HUES6 (cell line): Measurements from ENCODE around the gene TLR9.
"Not testable (repeated sequence)": the region's sequence is repeated elsewhere in the genome, so short reads cannot be mapped to it uniquely, and the experiment has no call there.

Source experiments
- H3K27ac ChIP-seq: 2 replicates; pipeline ENCODE4 v1.7.0; 2013; ENCODE audit warnings: low read depth, mild to moderate bottlenecking, low read length, inconsistent platforms
- H3K27me3 ChIP-seq: 2 replicates; pipeline ENCODE4 v1.6.1; 2013; ENCODE audit warnings: low read length; ENCODE audit not compliant: control insufficient read depth, insufficient read depth
- H3K36me3 ChIP-seq: 2 replicates; pipeline ENCODE4 v1.6.1; 2013; ENCODE audit warnings: low read length; ENCODE audit not compliant: control insufficient read depth, insufficient read depth
- H3K4me1 ChIP-seq: 2 replicates; pipeline ENCODE4 v1.6.1; 2013; ENCODE audit warnings: low read length; ENCODE audit not compliant: control insufficient read depth, insufficient read depth
- H3K4me3 ChIP-seq: 2 replicates; pipeline ENCODE4 v1.5.1; 2013; ENCODE audit warnings: low read depth, low read length
- H3K9ac ChIP-seq: one replicate; pipeline ENCODE4 v1.6.1; 2013; ENCODE audit warnings: mild to moderate bottlenecking, low read length
- H3K9me3 ChIP-seq: 2 replicates; pipeline ENCODE4 v1.6.1; 2013; ENCODE audit warnings: low read depth, low read length; ENCODE audit not compliant: control insufficient read depth, insufficient read depth

The TLR9 gene

DNA sequence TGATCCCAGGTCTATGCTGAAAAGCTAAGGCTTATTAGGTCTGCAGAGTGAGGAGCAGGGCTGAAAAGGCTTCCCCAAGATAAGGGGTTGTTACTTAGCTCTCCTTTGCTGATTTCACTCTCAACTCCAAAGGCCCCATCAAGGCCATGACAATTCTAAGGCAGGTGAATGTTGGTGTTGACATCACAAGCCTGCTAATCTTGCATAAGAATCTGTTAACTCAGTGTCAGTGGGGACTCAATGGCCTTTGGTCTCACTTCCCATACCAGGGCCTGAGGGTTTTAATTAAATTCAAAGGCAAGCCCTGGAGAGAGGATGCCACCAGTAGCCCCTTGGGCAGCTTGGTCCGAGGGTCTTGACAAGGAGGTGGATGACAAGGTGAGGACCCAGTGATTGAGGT lies 36.9 kb downstream of the TLR9 start:
- Histone ChIP-seq H3K27me3 (no peaks in the 10 kb centered on the region), H3K4me1 (no peaks in the 10 kb centered on the region), H3K36me3 (no peaks in the 10 kb centered on the region), H3K4me3 (no peak overlapping the region), H3K9me3 (no peaks in the 10 kb centered on the region), H3K27ac (no peak overlapping the region), H3K9ac (no peak overlapping the region)

GRCh38 chr3:52186729-52187128 lies 38.7 kb downstream of the TLR9 start:
- no peaks in the 10 kb centered on the region for H3K9me3 ChIP-seq
- H3K9ac ChIP-seq, result no peak overlapping the region
- no peak overlapping the region for H3K27ac ChIP-seq
- H3K4me1 ChIP-seq, result no peaks in the 10 kb centered on the region
- H3K36me3 ChIP-seq, result no peaks in the 10 kb centered on the region
- H3K27me3 ChIP-seq, result no peaks in the 10 kb centered on the region
- H3K4me3 ChIP-seq, result no peak overlapping the region

DNA sequence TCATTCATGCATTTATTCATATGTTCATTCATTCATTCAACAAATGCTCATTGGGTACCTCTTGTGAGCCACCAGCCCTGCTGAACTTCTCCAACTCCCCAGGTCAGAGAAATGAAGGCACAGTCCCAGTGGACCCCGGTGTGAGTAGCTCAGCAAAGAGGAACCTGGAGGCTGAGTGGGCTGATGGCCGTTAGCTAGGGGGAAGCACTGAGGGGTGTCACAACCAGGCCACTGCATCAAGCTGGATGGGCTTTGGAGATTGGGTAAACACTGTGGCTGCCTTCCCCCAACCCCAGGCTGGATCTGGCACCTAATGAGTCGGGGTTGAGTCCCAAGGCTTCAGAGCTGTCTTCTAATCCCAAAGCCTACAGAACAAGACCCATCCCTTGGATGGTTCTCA lies 39.6 kb downstream of the TLR9 start:
- no peaks in the 10 kb centered on the region for H3K36me3 ChIP-seq
- no peak overlapping the region for H3K4me3 ChIP-seq
- no peak overlapping the region for H3K9ac ChIP-seq
- H3K9me3 ChIP-seq, result no peaks in the 10 kb centered on the region
- H3K27me3 ChIP-seq, result no peaks in the 10 kb centered on the region
- H3K27ac ChIP-seq, result no peak overlapping the region
- H3K4me1 ChIP-seq, result no peaks in the 10 kb centered on the region

DNA sequence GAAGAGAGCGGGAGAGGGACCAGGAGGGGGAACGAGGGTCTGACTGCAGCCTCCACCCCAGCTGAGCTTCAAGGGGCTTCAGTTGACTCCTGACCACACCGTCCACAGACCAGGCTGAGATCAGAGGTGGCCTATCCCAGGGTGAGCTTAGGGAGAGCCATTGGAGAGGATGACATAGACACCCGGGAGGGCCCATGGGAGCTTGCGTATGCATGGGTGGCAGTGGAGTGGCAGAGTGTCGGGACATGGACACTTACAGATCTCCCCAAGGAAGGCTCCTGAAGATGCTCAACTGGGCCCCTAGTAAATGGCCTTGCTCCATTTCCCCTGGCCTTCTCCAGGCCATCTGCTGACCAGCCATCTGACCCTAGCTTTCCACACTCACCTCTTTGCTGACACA lies 40.1 kb downstream of the TLR9 start:
- H3K4me3 ChIP-seq, result no peak overlapping the region
- no peaks in the 10 kb centered on the region for H3K9me3 ChIP-seq
- H3K4me1 ChIP-seq, result no peaks in the 10 kb centered on the region
- H3K27me3 ChIP-seq, result no peaks in the 10 kb centered on the region
- H3K9ac ChIP-seq, result no peak overlapping the region
- H3K36me3 ChIP-seq, result no peaks in the 10 kb centered on the region
- H3K27ac ChIP-seq, result no peak overlapping the region

DNA sequence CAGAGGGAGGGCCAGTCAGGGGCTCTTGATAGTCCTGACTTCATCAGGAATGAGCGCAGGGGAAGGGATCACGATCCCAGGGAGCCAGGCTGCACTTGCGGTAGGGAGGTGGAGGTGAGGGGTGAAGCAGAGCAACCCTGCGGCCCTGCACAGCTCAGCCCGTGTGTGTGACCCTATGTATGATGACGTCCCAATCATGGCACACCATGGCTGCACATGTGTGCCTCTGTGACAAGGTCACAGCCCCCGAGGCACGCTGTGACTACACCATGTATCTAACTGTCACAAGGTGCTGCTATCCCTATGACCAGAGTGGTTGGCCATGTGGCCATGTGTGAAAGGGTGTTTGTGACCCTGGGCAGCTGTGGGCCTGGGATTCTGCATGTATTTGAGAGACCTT lies 40.8 kb downstream of the TLR9 start:
- H3K9me3 ChIP-seq, result no peaks in the 10 kb centered on the region
- H3K9ac ChIP-seq, result no peak overlapping the region
- H3K27ac ChIP-seq, result no peak overlapping the region
- H3K27me3 ChIP-seq, result no peaks in the 10 kb centered on the region
- H3K4me1 ChIP-seq, result no peaks in the 10 kb centered on the region
- no peaks in the 10 kb centered on the region for H3K36me3 ChIP-seq
- H3K4me3 ChIP-seq, result no peak overlapping the region

- Histone ChIP-seq H3K36me3 (no peaks in the 10 kb centered on the region), H3K9me3 (no peaks in the 10 kb centered on the region), H3K27me3 (no peaks in the 10 kb centered on the region), H3K9ac (no peak overlapping the region), H3K4me3 (no peak overlapping the region), H3K4me1 (no peaks in the 10 kb centered on the region), H3K27ac (no peak overlapping the region)
These were observed 41.5 kb downstream of the TLR9 start for GRCh38 chr3:52183786-52184445.

DNA sequence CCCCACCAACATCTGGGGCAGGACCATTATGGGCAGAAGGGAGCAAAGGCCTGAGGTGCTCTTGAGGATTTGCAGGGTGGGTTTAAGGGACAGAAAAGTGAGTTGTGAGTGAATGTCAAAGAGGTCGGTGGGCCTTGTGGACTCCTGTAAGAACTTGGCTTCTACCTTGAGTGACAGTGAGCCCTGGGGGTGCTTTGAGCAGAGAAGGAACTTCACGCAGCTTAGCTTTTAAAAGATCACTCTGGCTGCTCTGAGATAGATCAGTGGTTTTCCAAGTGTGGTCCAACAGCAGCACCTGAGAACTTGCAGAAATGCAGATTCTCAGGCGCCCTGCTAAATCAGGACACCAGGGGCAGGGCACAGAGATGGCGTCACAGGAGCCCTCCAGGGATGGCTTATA lies 42.8 kb downstream of the TLR9 start:
- Histone ChIP-seq H3K9ac (no peak overlapping the region), H3K27ac (no peak overlapping the region), H3K4me1 (no peaks in the 10 kb centered on the region; the same call in 1 of the 2 replicates), H3K27me3 (no peaks in the 10 kb centered on the region), H3K36me3 (no peaks in the 10 kb centered on the region), H3K4me3 (no peak overlapping the region), H3K9me3 (no peaks in the 10 kb centered on the region)

DNA sequence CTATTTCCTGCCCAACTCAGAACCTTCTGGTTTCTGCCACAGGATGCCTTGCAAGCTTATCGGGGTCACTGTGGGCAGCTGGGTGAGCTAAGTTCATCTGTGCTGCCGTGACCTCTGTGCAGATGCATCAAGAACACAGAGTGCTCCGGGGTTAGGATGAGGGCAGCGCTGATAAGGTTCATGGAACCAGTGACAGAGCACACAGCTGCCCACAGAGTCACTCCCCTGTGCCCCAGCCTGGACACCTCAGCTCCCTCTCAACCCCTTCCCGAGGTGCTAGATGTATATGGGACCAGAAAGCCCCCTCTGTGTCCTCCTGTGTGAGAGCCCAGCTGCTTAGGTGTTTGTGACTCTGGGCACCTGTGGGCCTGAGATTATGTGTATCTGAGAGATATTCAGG lies 43.2 kb downstream of the TLR9 start:
- H3K4me1 ChIP-seq, result no peaks in the 10 kb centered on the region; the same call in 1 of the 2 replicates
- H3K27ac ChIP-seq, result no peak overlapping the region
- no peaks in the 10 kb centered on the region for H3K9me3 ChIP-seq
- no peak overlapping the region for H3K9ac ChIP-seq
- H3K4me3 ChIP-seq, result no peak overlapping the region
- H3K27me3 ChIP-seq, result no peaks in the 10 kb centered on the region
- no peaks in the 10 kb centered on the region for H3K36me3 ChIP-seq

- H3K27ac ChIP-seq, result no peak overlapping the region
These were observed 43.9 kb downstream of the TLR9 start for GRCh38 chr3:52181543-52181942.

GRCh38 chr3:52178537-52178936 lies 46.9 kb downstream of the TLR9 start:
- H3K9me3 ChIP-seq, result no peaks in the 10 kb centered on the region
- no peak overlapping the region for H3K4me3 ChIP-seq
- H3K4me1 ChIP-seq, result no peaks in the 10 kb centered on the region; the same call in 1 of the 2 replicates
- H3K27me3 ChIP-seq, result no peaks in the 10 kb centered on the region
- H3K27ac ChIP-seq, result no peak overlapping the region
- no peaks in the 10 kb centered on the region for H3K36me3 ChIP-seq
- no peak overlapping the region for H3K9ac ChIP-seq

More at GRCh38 chr3:52181543-52181942, 43.9 kb downstream of the TLR9 start:
- Histone ChIP-seq H3K4me3 (no peak overlapping the region), H3K9me3 (no peaks in the 10 kb centered on the region), H3K4me1 (no peaks in the 10 kb centered on the region; the same call in 1 of the 2 replicates), H3K27me3 (no peaks in the 10 kb centered on the region), H3K36me3 (no peaks in the 10 kb centered on the region), H3K9ac (no peak overlapping the region)

DNA sequence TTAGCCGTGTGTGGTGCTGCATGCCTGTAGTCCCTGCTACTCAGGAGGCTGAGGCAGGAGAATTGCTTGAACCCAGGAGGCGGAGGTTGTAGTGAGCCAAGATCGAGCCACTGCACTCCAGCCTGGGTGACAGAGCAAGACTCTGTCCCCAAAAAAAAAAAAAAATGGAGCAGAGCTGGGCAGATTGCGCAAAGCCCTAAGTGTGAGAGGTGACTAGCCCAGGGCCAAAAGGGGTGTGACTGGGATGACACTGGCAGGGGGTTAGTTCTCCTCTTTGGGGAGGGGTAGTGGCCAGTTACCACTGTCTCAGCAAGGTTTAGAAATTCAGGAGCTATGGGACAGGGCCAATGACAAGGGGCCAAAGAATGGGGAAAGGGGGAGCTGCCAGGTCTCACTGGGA lies 47.3 kb downstream of the TLR9 start:
- H3K4me1 ChIP-seq, H3K27me3 ChIP-seq, H3K9me3 ChIP-seq, H3K9ac ChIP-seq, H3K27ac ChIP-seq, H3K36me3 ChIP-seq, H3K4me3 ChIP-seq: not testable (repeated sequence)

GRCh38 chr3:52177701-52178042 lies 47.8 kb downstream of the TLR9 start:
- no peaks in the 10 kb centered on the region; the same call in 1 of the 2 replicates for H3K4me1 ChIP-seq
- no peak overlapping the region for H3K4me3 ChIP-seq
- no peaks in the 10 kb centered on the region for H3K36me3 ChIP-seq
- no peak overlapping the region for H3K27ac ChIP-seq
- no peaks in the 10 kb centered on the region for H3K9me3 ChIP-seq
- H3K9ac ChIP-seq, result no peak overlapping the region
- H3K27me3 ChIP-seq, result no peaks in the 10 kb centered on the region
